Frontal cortex (tissue), 4 donors: ENCODE results near the gene CCDC174. TPM values are rescaled to one million over a fixed set of nuclear protein-coding genes. Genes with fewer than 3 reads are reported as not detected.
"Not testable (repeated sequence)": the region's sequence is repeated elsewhere in the genome, so short reads cannot be mapped to it uniquely, and the experiment has no call there.

Experiments
- DNase-seq, 2 donors: peaks; one replicate each; pipeline ENCODE4 v3.0.0; 2012; ENCODE audit warnings: low spot score in 2 of 2
- FAIRE-seq: peaks from 2 replicates; lab custom pipeline; 2012; peaks lifted over from hg19 to GRCh38; lab: Jason Lieb, UNC
- total RNA-seq: library from RNA; depleted of rRNA; stranded (reverse); fragments of >200 nt; gene quantifications from one replicate; pipeline ENCODE4 v1.2.3, GENCODE V29; 2014
- donor health status: control.
- donor health status: control.
- donor health status: control.

The CCDC174 gene
- total RNA-seq, 1 donor from 2014 or later: 10.6 TPM

DNA sequence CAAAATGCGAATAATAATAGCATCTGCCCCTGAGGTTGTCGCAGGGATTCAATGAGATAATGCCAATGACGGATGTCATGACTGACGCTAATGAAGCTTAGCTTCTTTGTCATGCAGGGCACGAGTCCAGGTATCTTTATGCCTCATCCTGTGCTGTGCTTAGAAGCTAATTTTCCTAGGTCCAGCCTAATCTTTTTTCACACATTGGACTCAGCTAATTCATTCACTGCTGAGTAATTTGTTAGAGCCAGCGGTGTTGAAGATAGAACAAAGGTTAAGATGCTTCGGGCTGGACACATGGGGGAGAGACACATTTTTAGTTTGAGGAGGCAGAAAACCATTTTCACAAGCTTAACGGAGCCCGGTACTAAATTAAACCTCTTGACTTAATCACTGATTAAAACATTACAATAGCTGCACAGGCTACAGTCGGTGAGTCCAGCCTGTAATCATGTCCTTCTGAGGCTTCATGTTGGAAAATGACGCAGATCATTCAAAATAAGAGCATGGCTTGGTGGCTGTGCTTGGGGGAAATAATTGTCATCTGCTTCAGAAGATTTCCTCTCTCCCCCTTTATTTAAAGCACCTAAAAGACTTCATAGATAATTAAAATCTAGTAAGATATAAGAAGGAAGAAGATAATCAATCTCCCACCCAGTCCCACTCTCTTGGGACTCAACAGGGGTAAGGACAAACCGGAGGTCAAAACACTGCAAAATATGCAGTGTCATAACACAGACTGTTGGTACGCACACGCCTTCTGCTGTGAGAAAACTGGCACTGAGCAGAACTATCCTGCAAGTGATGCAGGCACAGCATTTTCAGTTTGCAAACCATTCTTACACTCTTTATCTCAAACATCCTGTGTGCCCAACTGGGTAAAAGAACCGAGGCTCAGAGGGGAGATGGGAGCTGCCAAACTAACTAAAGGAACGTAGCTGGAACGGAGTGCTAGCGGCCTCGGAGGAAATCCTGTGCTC lies 3.3 kb upstream of the CCDC174 start:
- DNase-seq (no peak), FAIRE-seq (no peak)

DNA sequence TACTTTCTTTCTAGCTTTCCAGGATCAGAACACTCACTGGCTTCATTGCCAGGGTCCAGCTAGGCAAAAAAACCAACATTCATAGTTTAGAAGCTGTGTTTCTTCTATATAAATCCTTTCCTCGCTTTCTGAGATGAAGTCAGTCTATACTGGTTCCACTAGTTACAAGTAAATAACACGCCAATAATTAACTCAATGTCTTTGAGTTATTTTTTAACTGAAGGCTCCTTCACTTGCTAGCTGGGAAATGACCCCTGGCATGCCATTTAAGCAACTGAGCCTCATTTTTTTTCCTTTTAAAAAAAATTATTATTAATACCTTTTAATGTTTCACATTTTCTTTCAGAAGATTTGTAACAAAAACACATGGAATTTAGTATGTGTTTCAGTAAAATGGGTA lies 2.1 kb upstream of the CCDC174 start:
- no peak for DNase-seq
- no peak for FAIRE-seq

DNA sequence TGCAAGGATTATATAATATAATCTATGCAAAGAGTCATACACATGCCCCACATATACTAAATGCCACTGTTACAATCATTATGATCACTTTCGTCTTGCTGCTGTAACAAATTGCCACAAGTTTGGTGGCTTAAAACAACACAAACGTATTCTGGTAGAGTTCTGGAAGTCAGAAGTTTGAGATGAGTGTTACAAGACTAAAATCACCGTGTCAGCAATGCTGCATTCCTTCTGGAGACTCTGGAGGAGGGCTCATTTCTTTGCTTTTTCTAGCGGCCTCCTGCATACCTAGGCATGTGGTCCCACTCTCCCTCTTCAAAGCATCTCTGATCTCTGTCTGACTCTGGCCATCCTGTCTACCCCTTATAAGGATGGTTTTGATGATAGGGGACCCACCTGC lies 1.4 kb upstream of the CCDC174 start:
- FAIRE-seq (no peak), DNase-seq (no peak)

DNA sequence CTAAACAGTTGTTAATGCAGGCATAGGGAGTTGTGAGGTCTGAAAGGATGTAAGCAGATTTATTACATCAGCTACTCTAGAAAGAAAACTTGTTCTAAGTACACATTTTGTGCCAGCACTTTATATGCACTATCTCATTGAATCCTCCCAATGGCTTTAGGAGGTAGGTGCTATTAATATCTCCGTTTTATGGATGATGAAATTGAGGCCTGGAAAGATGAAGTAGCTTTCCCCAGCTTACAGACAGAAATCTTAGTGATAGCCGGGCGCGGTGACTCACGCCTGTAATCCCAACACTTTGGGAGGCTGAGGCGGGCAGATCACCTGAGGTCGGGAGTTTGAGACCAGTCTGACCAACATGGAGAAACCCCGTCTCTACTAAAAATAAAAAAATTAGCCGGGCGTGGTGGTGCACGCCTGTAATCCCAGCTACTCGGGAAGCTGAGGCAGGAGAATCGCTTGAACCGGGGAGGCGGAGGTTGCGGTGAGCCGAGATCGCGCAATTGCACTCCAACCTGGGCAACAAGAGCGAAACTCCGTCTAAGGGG lies 872 bp downstream of the CCDC174 start:
- not testable (repeated sequence) for DNase-seq, FAIRE-seq

DNA sequence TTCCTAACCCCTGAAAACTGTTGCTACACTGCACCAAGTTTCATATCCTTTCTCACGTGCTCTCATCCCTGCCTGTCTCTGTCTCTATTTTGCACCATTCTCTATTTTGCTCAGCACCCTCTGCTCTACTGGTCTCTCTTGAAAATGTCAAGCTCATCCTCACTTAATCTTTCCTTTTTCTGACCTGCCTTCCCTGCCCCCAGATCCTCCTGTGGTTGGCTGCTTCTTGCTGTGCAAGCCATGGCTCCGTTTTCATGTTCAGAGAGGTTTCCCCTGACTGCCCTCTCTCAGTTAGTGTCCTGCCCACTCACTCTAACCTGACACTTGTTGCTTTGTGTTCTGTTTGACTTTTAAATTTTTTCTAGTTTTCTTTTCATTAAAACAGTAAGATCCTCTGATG lies 6.0 kb downstream of the CCDC174 start:
- FAIRE-seq: no peak
- no peak for DNase-seq

DNA sequence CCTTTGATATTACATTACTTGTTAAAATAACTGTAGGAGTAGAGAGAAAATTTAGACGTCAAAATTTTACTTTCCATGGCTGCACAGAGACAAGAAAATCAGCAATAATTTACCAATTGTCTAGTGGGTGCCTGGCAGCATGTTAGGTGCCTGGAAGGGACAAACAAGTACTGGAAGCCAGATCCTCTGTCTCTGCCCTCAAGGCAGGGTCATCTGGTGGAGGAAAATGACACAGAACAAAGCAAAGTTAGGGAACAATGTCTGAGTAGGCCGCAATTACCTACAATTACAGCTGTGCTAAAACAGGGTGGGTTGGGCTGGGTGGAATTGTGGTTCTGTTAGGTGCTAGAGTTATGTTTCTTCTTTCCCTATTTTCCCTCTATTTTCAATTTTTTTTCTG lies 7.4 kb downstream of the CCDC174 start:
- FAIRE-seq: no peak

DNA sequence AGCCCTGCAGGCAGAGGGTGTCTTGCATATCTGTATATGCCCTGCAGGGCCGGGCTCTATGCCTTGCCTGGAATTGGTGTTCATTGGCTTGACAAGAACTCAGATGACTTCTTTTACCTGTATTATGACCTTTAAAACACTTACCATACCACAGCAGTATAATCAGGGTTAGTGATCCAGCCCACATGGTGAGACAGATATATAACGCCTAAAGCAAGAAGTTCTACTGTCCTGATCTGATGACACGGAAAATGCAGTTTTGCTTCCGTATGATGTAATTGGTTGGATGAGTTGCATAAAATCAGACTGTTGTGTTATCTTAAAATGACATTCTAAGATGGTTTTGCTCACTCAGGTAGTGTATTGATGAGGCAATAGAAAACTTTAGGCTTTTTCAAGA lies 9.4 kb downstream of the CCDC174 start:
- FAIRE-seq: no peak
- DNase-seq: no peak

More for the DNA sequence above, 7.4 kb downstream of the CCDC174 start:
- DNase-seq: no peak

DNA sequence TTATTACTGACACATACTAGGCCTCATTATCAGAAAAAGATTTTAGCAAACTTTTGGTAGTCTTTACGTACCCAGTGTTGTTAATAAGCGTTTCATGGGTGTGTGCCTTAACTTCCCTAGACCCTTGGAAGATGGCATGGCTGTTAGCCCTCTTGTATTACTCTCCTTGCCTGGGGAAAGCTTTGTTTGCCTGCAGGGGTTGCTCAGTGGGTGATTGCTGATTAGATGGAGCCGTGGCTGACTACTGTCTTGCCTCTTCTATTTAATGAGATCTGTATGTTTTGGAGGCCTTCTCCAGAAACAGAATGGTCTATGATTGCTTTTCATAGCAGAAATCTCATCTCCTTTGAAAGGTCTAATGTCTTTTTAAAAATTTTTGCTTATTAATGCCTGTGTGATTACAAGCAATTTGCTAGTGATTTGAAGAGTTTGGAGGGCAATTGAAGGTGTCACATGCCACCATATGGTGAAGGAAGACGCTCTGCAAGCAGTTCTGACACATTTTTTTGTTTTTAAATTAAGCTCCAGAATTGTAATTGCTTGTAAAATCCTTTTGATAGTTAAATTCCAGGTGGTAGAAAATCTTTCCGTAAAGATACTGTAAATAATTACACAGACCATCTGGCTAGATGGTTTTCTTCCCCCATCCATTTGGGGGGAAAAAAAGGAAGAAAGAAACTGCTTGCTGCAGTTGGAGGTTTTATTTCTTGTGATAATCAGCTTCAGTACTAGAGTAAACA lies 12.0 kb downstream of the CCDC174 start:
- no peak for FAIRE-seq
- DNase-seq: no peak

DNA sequence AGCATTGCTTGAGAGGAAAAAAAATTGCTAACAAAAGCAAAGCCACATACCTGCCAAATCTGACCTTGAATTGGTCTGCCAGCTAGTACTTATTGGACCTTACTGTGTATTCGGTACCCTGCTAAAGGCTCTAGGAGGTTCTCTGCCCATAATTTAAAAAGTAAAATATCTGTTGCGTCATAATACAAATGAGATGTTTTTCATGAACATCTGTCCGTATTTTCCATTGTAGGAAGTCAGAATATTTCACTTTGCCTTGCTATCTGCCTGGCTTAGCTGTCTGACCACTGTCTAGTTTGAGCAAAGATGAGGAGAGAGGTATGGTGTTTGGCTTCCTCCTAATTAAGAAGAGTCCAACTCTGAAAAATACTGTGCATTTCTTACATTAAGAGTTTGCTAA lies 12.6 kb downstream of the CCDC174 start:
- no peak for DNase-seq
- no peak for FAIRE-seq

DNA sequence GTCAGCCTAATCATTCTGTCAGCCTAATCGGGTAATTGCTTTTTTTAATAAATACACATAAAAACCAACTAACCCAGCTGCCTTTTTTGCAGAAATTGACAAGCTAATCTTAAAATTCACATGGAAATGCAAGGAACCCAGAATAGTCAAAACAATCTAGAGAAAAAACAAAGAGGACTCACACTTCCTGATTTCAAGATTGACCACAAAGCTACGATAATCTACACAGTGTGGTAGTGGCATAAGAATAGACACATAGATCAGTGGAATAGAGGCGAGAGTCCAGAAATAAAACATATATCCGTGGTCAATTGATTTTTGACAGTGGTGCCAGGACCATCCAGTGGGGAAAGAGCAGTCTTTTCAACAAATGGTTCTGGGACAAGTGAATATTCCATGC lies 21.0 kb downstream of the CCDC174 start:
- FAIRE-seq (no peak), DNase-seq (no peak)

DNA sequence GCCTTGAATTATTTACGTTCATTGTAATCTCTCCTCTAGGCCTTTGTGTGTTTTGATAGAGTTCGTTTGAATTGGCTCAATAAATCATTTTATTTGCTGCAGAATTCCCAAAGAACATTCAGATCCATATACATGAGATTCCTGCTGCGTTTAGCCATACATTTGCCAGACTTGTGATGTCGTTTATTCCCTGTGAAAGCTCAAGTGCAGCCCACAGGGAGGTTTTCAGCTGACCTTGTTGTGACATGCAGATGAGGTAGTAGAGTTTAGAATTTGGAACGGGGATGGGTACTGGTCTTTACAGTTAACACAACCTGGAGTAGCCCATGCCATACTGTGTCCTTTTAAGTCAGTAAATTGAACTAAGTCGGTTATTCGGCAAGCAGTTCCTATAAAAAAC lies 23.3 kb downstream of the CCDC174 start, which contains the start of gene C3orf20:
C3orf20 (plus strand) TSS at position 301 of the 400 bp plus-strand sequence. CDS start 7,573 bp downstream, outside the sequence.
- FAIRE-seq: no peak
- DNase-seq: no peak

DNA sequence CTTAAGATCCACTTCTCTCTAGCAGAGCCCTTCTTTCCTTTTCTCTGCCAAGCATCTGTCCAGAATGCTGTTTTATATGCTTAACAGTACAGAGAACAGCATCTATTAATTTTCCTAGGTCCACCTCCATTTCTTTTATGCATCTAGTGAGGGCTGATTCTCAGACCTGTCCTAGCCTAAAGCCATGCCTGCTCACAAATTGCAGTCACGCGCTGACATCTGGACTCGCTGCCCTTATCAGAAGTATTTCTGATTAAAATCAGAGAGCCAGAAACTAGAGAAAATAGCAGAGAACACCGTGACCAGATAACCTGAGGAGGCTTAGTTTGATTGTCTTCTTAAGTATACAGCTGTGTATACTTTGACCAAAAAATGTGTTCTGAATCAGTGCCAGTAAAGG lies 25.3 kb downstream of the CCDC174 start:
- no peak for FAIRE-seq
- DNase-seq: no peak

DNA sequence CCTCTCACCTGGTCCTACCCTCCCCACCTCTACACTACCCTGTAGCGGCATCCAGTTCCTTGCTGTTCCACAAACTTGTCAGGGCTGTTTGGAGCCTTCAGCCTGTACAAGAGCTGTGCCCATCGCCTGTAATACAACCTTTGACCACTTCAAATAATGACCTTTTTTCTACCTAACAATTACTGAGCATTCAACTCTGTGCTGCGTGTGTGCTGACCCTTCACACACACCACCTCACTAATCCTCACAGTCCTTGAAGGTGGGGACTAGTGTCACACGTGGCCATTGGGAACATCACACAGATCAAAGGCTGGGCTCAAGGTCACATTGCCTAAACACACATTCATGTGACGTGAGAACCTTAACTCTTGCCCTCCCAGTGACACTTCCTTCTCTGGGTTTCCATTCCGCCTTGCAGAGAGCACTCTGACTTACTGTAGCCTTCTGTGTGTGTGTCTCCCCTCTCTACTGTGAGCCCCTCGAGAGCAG lies 26.5 kb downstream of the CCDC174 start:
- no peak for DNase-seq

DNA sequence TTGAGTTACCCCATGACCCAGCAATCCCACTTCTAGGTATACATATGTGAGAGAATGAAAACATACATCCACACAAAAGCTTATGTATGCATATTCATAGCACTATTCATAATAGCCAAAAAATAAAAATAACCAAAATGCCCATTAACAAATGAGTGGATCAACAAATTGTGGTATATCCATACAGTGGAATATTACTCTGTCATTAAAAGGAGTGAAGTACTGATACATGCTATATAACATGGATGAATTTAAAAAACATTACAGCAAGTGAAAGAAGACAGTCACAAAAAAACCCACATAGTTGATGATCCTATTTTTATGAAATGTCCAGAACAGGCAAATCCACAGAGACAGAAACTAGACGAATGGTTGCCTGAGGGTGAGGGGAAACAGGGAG lies 28.6 kb downstream of the CCDC174 start:
- FAIRE-seq (no peak), DNase-seq (no peak)

More for the DNA sequence above, 26.5 kb downstream of the CCDC174 start:
- no peak for FAIRE-seq

DNA sequence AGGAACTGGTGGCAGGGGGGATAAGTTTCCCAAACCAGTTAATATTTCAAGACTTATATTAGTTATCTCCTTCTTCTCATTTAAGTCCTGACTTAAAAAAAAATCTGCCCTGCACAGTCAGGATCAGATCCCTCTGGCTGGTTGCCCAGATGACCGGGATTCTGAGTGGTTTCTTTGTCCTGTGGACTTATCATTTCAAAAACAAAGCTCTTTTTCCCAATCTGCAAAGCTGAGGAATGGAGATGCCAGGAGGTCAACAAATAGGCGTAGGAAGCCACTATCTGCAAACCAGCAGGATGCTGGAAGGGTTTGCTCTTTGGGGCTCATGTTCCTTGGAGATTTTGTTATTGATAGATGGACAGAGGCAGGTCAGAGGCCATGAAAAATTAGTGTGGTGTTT lies 29.2 kb downstream of the CCDC174 start:
- DNase-seq: no peak
- FAIRE-seq: no peak

DNA sequence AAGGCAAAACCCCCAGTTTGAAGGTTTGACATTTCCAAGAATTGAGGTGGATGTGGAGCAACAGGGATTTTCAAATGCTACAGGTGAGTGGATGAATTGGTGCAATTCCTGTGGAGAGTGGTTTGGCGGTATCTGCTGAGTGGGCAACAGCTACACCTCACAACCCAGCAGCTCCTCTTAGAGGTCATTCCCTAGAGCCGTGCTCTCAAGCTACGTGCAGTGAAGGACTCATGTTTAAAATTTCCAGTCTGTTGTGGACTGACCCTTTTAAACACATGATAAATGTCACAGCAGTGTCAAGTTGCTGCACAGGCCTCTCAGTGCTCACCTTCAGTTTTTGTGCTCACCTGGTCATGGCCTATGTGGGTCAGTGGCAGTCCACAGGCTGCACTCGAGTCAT lies 32.9 kb downstream of the CCDC174 start:
- DNase-seq (no peak), FAIRE-seq (no peak)

DNA sequence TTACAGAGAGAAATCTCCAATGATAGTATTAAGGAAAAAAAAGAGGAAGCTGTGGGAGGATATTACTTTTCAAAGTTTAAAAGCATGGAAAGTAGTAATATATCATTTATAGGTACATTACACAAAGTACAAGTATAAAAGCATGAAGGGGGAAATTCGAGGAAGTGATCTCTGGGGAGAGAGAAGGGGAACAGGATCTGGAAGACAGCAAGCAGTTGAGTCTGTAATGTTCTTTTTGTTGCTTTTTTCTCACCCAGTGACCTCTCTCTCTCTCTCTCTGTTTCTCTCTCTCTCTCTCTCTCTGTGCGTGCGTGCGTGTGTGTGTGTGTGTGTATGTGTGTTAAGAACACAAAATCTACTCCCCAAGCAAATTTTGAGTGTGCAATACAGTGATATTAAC lies 33.6 kb downstream of the CCDC174 start:
- no peak for DNase-seq
- no peak for FAIRE-seq

DNA sequence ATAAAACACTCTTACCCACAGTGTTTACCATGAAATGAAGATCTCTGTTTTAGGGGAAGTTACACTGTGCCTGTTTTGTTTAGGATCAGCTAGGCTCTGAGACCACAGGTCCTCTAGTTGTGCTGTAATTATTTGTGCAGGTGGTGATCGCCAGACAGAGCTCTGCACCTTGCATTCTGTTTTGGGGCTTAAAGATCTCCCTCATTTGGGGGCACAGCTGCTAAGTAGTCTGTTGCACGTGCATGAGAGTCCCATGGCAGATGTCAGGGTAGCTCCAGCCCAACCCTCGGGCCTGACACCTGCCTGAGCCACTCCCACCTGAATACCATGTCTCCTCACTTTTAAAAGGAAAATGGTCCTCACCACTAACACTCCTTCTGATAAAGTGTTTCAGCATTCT lies 35.8 kb downstream of the CCDC174 start:
- no peak for FAIRE-seq
- no peak for DNase-seq

DNA sequence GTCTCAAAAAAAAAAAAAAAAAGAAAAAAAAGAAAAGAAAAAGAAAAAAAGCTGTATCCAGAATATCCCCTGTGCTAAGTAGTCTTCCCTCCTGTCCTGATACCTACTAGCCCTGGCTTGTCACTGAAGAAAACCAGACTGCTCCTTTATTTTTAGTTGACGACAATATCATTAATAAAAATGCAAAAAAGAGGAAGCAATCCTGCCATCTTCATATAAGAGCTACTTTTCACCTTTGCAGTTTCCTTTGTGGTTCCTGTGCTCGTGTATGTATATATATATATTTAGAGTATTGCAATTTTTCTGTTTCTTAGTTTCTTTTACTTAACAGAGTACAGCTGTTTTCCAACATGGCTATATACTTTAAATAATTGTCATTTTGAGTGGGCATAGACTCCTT lies 37.0 kb downstream of the CCDC174 start:
- FAIRE-seq: no peak
- DNase-seq: no peak

DNA sequence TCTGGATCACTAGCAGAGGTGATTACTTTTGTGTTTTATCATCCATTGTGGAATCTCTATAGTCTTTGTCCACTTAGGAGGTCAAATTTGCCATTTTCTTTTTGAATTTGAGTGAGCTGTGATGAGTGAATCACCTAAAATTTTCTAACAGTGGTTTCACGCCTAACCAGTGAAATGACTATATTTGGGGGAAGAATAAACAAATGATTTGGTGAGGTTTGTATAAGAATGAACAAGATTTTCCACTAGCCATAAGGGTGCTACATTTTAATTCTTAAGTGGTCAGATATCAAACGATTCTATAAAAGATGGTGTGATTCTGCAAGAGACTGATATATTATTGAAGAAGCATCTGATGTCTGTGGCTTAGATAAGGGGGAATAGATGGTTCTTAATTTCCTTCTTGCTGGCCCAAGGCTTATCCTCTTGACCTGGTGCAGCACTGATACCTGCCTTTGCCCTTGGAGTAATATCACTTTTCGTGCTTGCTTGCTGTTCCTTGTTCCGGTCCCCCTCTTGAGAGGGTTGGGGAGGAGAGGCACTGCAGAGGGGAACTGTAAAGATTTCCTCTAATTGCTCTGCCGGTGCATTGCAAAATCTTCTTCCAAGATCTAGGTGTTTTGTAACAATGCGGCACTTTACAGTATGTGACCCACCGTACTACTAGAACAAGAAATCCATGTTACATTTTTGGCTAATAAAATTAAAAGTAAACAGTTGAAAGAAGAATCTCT lies 37.9 kb downstream of the CCDC174 start:
- FAIRE-seq (no peak), DNase-seq (no peak)
